Stomach smooth muscle (tissue), 2 donors: ENCODE measurements around the gene CLEC16A.

Source experiments
- H3K27ac ChIP-seq: one replicate; pipeline ENCODE4 v1.7.0; 2013; ENCODE audit warnings: mild to moderate bottlenecking, low read length, inconsistent platforms
- H3K27me3 ChIP-seq, 2 donors: one replicate each; pipeline ENCODE4 v1.7.0; 2013; ENCODE audit warnings: low read length in 2 of 2; ENCODE audit not compliant: insufficient read depth in 2 of 2, control insufficient read depth in 1 of 2
- H3K36me3 ChIP-seq, 2 donors: one replicate each; pipeline ENCODE4 v1.7.0; 2013; ENCODE audit warnings: low read length in 2 of 2; ENCODE audit not compliant: control insufficient read depth in 2 of 2, insufficient read depth in 2 of 2
- H3K4me1 ChIP-seq: one replicate; pipeline ENCODE4 v1.7.0; 2013; ENCODE audit warnings: low read length; ENCODE audit not compliant: control insufficient read depth, insufficient read depth
- H3K4me3 ChIP-seq, 2 donors: one replicate each; pipeline ENCODE4 v1.7.0; 2013; ENCODE audit warnings: low read length in 2 of 2
- H3K9ac ChIP-seq, 2 donors: one replicate each; pipeline ENCODE4 v1.7.0; 2013; ENCODE audit warnings: low read length in 2 of 2, mild to moderate bottlenecking in 1 of 2
- H3K9me3 ChIP-seq, 2 donors: one replicate each; pipeline ENCODE4 v1.7.0; 2013; ENCODE audit warnings: low read length in 2 of 2; ENCODE audit not compliant: control insufficient read depth in 2 of 2
- donor health status: healthy.
- donor health status: Pancreatic carcinoma.

CLEC16A gene

GRCh38 chr16:10934325-10935107, 9.8 kb upstream of the CLEC16A start:
- Histone ChIP-seq H3K4me1 (peaks cover 50% of the 10 kb centered on the region), H3K36me3 (peaks cover 7 to 19% of the 10 kb centered on the region in 2 donors)

GRCh38 chr16:10935226-10935915, 9.0 kb upstream of the CLEC16A start:
- peaks cover 54% of the 10 kb centered on the region for H3K4me1 ChIP-seq
- H3K36me3 ChIP-seq: peaks cover 7 to 19% of the 10 kb centered on the region in 2 donors
- no peaks in the 10 kb centered on the region for H3K9me3 ChIP-seq
- no peak overlapping the region for H3K9ac ChIP-seq
- H3K4me3 ChIP-seq: no peak overlapping the region
- H3K27me3 ChIP-seq: no peaks in the 10 kb centered on the region
- H3K27ac ChIP-seq: no peak overlapping the region

More at GRCh38 chr16:10934325-10935107, 9.8 kb upstream of the CLEC16A start:
- Histone ChIP-seq H3K27me3 (no peaks in the 10 kb centered on the region), H3K4me3 (no peak overlapping the region), H3K9me3 (no peaks in the 10 kb centered on the region), H3K9ac (no peak overlapping the region), H3K27ac (no peak overlapping the region)

DNA sequence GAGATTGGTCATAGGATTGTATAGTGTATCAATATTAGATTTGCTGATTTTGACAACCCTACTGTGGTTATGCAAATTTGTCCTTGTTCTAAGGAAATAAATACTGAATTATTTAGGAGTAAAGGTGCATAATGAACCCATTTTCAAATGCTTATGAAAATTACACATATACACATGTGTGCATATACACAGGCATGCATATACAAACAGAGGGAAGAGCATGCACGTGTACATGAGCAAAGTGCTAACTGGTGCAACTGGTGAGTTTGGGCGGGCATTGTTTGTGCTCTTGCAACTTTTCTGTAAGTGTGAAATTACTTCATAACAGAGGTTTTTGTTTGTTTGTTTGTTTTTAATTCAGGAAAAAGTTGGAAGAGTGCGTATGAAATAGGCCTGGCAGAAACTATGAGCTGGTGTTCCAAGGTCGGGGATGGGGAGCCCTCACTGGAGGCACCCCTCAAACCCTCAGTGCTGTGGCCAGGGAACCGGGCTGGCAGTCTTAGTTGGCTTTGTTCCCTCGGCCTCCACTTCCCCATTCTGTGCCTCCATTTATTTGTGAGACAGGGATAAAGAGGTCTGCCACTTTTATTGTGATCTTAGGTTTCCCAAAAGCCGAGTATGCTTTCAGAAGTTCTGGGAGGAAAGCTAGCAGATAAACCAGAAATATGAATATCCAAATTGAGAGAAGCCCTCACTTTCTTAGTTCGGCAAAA, 7.9 kb upstream of the CLEC16A start:
- Histone ChIP-seq H3K9me3 (no peaks in the 10 kb centered on the region), H3K4me1 (peaks cover 63% of the 10 kb centered on the region), H3K36me3 (peaks cover 7 to 13% of the 10 kb centered on the region in 2 donors), H3K4me3 (peak overlapping the region in 1 of 2 donors; percentile 72), H3K27ac (peak overlapping the region; percentile 62), H3K27me3 (no peaks in the 10 kb centered on the region), H3K9ac (no peak overlapping the region)

GRCh38 chr16:10937068-10937859, 7.1 kb upstream of the CLEC16A start:
- no peaks in the 10 kb centered on the region for H3K27me3 ChIP-seq
- H3K27ac ChIP-seq: peak overlapping the region; percentile 62
- H3K9me3 ChIP-seq: no peaks in the 10 kb centered on the region
- peaks cover 7 to 9% of the 10 kb centered on the region in 2 donors for H3K36me3 ChIP-seq
- peaks cover 64% of the 10 kb centered on the region for H3K4me1 ChIP-seq
- peak overlapping the region; percentile 47 to 66 for H3K9ac ChIP-seq
- H3K4me3 ChIP-seq: peak overlapping the region; percentile 48 to 72

- H3K9ac ChIP-seq: peak overlapping the region; percentile 36 to 47
Observed at GRCh38 chr16:10938321-10938720, 6.0 kb upstream of the CLEC16A start.

GRCh38 chr16:10938796-10939648, 5.3 kb upstream of the CLEC16A start:
- Histone ChIP-seq H3K4me3 (peak overlapping the region; percentile 70 to 88), H3K27me3 (no peaks in the 10 kb centered on the region), H3K9ac (peak overlapping the region in 1 of 2 donors; percentile 42), H3K9me3 (no peaks in the 10 kb centered on the region), H3K4me1 (peaks cover 70% of the 10 kb centered on the region), H3K27ac (peak overlapping the region; percentile 41), H3K36me3 (peaks cover 0 to 2% of the 10 kb centered on the region in 2 donors)

More at GRCh38 chr16:10938321-10938720, 6.0 kb upstream of the CLEC16A start:
- H3K27me3 ChIP-seq: no peaks in the 10 kb centered on the region
- peaks cover 64% of the 10 kb centered on the region for H3K4me1 ChIP-seq
- peak overlapping the region; percentile 41 for H3K27ac ChIP-seq
- peak overlapping the region; percentile 70 to 72 for H3K4me3 ChIP-seq
- H3K9me3 ChIP-seq: no peaks in the 10 kb centered on the region
- peaks cover 4 to 6% of the 10 kb centered on the region in 2 donors for H3K36me3 ChIP-seq

- Histone ChIP-seq H3K9ac (peak overlapping the region in 1 of 2 donors; percentile 42), H3K9me3 (no peaks in the 10 kb centered on the region), H3K27me3 (no peaks in the 10 kb centered on the region), H3K4me3 (peak overlapping the region; percentile 70 to 88), H3K36me3 (peaks cover 0 to 2% of the 10 kb centered on the region in 2 donors), H3K4me1 (peaks cover 64% of the 10 kb centered on the region), H3K27ac (peak overlapping the region; percentile 53)
Observed at GRCh38 chr16:10939649-10940234, 4.6 kb upstream of the CLEC16A start.

GRCh38 chr16:10940501-10941079, 3.8 kb upstream of the CLEC16A start:
- H3K36me3 ChIP-seq: peaks cover 0 to 2% of the 10 kb centered on the region in 2 donors
- H3K4me1 ChIP-seq: peaks cover 71% of the 10 kb centered on the region

More at GRCh38 chr16:10940501-10941079, 3.8 kb upstream of the CLEC16A start:
- Histone ChIP-seq H3K27me3 (no peaks in the 10 kb centered on the region), H3K9me3 (no peaks in the 10 kb centered on the region), H3K4me3 (peak overlapping the region; percentile 70 to 88), H3K27ac (peak overlapping the region; percentile 53), H3K9ac (peak overlapping the region; percentile 80 to 83)
